ENCODE measurements around the gene MBD6. TPM values are rescaled to one million over a fixed set of nuclear protein-coding genes. Genes with fewer than 3 reads are reported as not detected.
"Not testable (repeated sequence)": the region's sequence is repeated elsewhere in the genome, so short reads cannot be mapped to it uniquely, and the experiment has no call there.

Gene MBD6
- total and polyA plus RNA-seq, 2 of the 4 experiments (the other 2 are of a cell fraction), result 0.90 to 9.3 TPM

- no peak for ATAC-seq (ENCODE audit: low read depth)
- TF ChIP-seq POLR2A (IDR thresholded peaks at IDR 0.05; ENCODE audit: low read depth, low read length), result no peak
- TF ChIP-seq MAFK (IDR thresholded peaks at IDR 0.05; ENCODE audit: low read depth, low read length), result no peak
- no peak overlapping the region for H2BK15ac ChIP-seq (ENCODE audit: low read depth, low read length)
- no peak overlapping the region for H3K4me3 ChIP-seq (ENCODE audit: insufficient read depth, low read depth, low read length)
- no peak overlapping the region for H3K9ac ChIP-seq (ENCODE audit: low read depth, low read length)
- ChIA-PET CTCF (no interaction called here), POLR2A (ENCODE audit: unreplicated experiment) (interaction anchor here (0.6 kb wide), 1 partner anchor 28 kb away, joined by 3 read pairs; no protein-coding TSS in a partner anchor)
- H2AFZ ChIP-seq (replicated peaks; ENCODE audit: low read length, poor library complexity), result no peak overlapping the region
- H4K5ac ChIP-seq (ENCODE audit: low read depth, low read length), result no peak overlapping the region
- no peak overlapping the region for H2BK20ac ChIP-seq (ENCODE audit: low read depth, low read length)
- no peak overlapping the region for H2AK9ac ChIP-seq (replicated peaks; ENCODE audit: low read depth, low read length, poor library complexity)
- H3K27ac ChIP-seq (ENCODE audit: insufficient read depth, low read length), result no peak overlapping the region
- no peak overlapping the region for H3K14ac ChIP-seq (replicated peaks; ENCODE audit: low read depth, low read length)
- no peaks in the 10 kb centered on the region; the same call in 1 of the 2 replicates for H3K4me1 ChIP-seq (ENCODE audit: control insufficient read depth, insufficient read depth, low read length)
- intact Hi-C loops (cut with micrococcal nuclease) (no loop called here), in situ Hi-C loops (cut with MboI; ENCODE audit: low sequenced_read_pairs) (no loop called here), dilution Hi-C loops (cut with HindIII; ENCODE audit: low sequenced_read_pairs, unreplicated experiment) (no loop called here)
- peaks cover 77% of the 10 kb centered on the region for H4K20me1 ChIP-seq (ENCODE audit: insufficient read depth, low read length)
- no peak overlapping the region for H3K4me2 ChIP-seq (ENCODE audit: low read depth, low read length)
- no peak overlapping the region for H3K23ac ChIP-seq (ENCODE audit: low read depth, low read length)
- H3K79me1 ChIP-seq (ENCODE audit: low read depth in 1 of 2, low read length in 2 of 2), result peaks cover 27 to 75% of the 10 kb centered on the region in 2 experiments
- no peak overlapping the region for H3K4ac ChIP-seq (ENCODE audit: low read depth, low read length)
- no peak overlapping the region for H3K18ac ChIP-seq (ENCODE audit: low read depth, low read length)
- no CpG with 5 or more reads among the region's 5 CpGs for WGBS, 2 experiments (ENCODE audit: extremely low coverage in 2 of 2, insufficient read length in 1 of 2)
- H3K27me3 ChIP-seq (ENCODE audit: control insufficient read depth, insufficient read depth, low read length), result no peaks in the 10 kb centered on the region
- no peak for DNase-seq
- H4K91ac ChIP-seq (ENCODE audit: insufficient read depth, low read depth, low read length), result no peak overlapping the region
- no TSS peak for BruUV-seq (replicated peaks)
- H4K8ac ChIP-seq (ENCODE audit: low read depth in 2 of 2, low read length in 2 of 2), result no peak overlapping the region
- no peak overlapping the region for H3K56ac ChIP-seq (ENCODE audit: extremely low read depth, insufficient read depth, low read length)
- peaks cover 3% of the 10 kb centered on the region; the same call in 1 of the 2 replicates for H3K9me1 ChIP-seq (ENCODE audit: insufficient read depth, low read length)
- H2BK120ac ChIP-seq (ENCODE audit: low read depth, low read length), result no peak overlapping the region
- H3K9me3 ChIP-seq (ENCODE audit: control insufficient read depth, insufficient read depth, low read length), result no peaks in the 10 kb centered on the region
- H3K36me3 ChIP-seq (ENCODE audit: control insufficient read depth, insufficient read depth, low read length), result peaks cover 81% of the 10 kb centered on the region
- no peak overlapping the region for H2AK5ac ChIP-seq (ENCODE audit: low read depth, low read length)
- no peak overlapping the region for H2BK5ac ChIP-seq (ENCODE audit: low read depth, low read length, poor library complexity, severe bottlenecking)
Observed at GRCh38 chr12:57513266-57513665, 9.4 kb upstream of the MBD6 start.

GRCh38 chr12:57513677-57514076 is 8.9 kb upstream of the MBD6 start:
- WGBS, 2 experiments (ENCODE audit: extremely low coverage in 2 of 2, insufficient read length in 1 of 2), result no CpG with 5 or more reads among the region's 6 CpGs
- CTCF ChIA-PET; H2AK5ac ChIP-seq (ENCODE audit: low read depth, low read length); H3K14ac ChIP-seq (replicated peaks; ENCODE audit: low read depth, low read length); dilution Hi-C loops (cut with HindIII; ENCODE audit: low sequenced_read_pairs, unreplicated experiment); H2BK15ac ChIP-seq (ENCODE audit: low read depth, low read length); H3K9ac ChIP-seq (ENCODE audit: low read depth, low read length); H3K4ac ChIP-seq (ENCODE audit: low read depth, low read length); H3K56ac ChIP-seq (ENCODE audit: extremely low read depth, insufficient read depth, low read length); H3K9me1 ChIP-seq (ENCODE audit: insufficient read depth, low read length); H4K91ac ChIP-seq (ENCODE audit: insufficient read depth, low read depth, low read length); intact Hi-C loops (cut with micrococcal nuclease); in situ Hi-C loops (cut with MboI; ENCODE audit: low sequenced_read_pairs); H3K4me3 ChIP-seq (ENCODE audit: insufficient read depth, low read depth, low read length); BruUV-seq (replicated peaks); H3K4me2 ChIP-seq (ENCODE audit: low read depth, low read length); H2BK5ac ChIP-seq (ENCODE audit: low read depth, low read length, poor library complexity, severe bottlenecking); H3K27ac ChIP-seq (ENCODE audit: insufficient read depth, low read length); H3K4me1 ChIP-seq (ENCODE audit: control insufficient read depth, insufficient read depth, low read length); H2AFZ ChIP-seq (replicated peaks; ENCODE audit: low read length, poor library complexity); H3K18ac ChIP-seq (ENCODE audit: low read depth, low read length); H4K8ac ChIP-seq (ENCODE audit: low read depth in 2 of 2, low read length in 2 of 2); H2BK20ac ChIP-seq (ENCODE audit: low read depth, low read length); H3K27me3 ChIP-seq (ENCODE audit: control insufficient read depth, insufficient read depth, low read length); ATAC-seq (ENCODE audit: low read depth); DNase-seq; H3K9me3 ChIP-seq (ENCODE audit: control insufficient read depth, insufficient read depth, low read length); H4K5ac ChIP-seq (ENCODE audit: low read depth, low read length); H2BK120ac ChIP-seq (ENCODE audit: low read depth, low read length); H2AK9ac ChIP-seq (replicated peaks; ENCODE audit: low read depth, low read length, poor library complexity); H3K23ac ChIP-seq (ENCODE audit: low read depth, low read length): not testable (repeated sequence)
- POLR2A ChIA-PET (ENCODE audit: unreplicated experiment), result interaction anchor here (0.6 kb wide), 1 partner anchor 28 kb away, joined by 3 read pairs; no protein-coding TSS in a partner anchor
- Histone ChIP-seq H4K20me1 (ENCODE audit: insufficient read depth, low read length) (peaks cover 81% of the 10 kb centered on the region), H3K79me1 (ENCODE audit: low read depth in 1 of 2, low read length in 2 of 2) (peaks cover 28 to 78% of the 10 kb centered on the region in 2 experiments), H3K36me3 (ENCODE audit: control insufficient read depth, insufficient read depth, low read length) (peaks cover 79% of the 10 kb centered on the region)
